ENCODE data around the gene OR1K1.
A peak's percentile ranks its signal among the peaks of the same experiment; 100 is the strongest.
"Not testable (repeated sequence)": the region's sequence is repeated elsewhere in the genome, so short reads cannot be mapped to it uniquely, and the experiment has no call there.

The OR1K1 gene

DNA sequence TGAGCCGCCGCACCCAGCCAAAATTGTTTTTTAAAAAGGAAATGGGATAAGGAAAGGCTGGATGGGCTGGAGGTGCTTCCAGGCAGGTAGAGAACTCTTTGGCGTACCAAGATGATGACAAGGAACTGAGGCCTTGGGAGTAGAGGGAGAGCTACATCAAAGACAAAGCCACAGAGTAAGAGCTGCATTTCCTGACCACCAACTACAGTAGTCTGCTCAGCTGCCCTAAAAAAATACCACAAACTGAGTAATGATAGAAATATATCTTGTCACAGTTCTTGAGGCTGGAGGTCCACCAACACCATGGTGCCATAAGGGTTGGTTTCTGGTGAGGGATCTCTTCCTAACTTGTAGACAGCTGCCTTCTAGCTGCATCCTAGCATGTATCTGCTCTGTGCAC, 8.2 kb downstream of the OR1K1 start:
- H3K27ac ChIP-seq: no peak overlapping the region
- in situ Hi-C loops (cut with HindIII; ENCODE audit: low pct_ligation_motif_present, low sequenced_read_pairs): no loop called here
- no peak for DNase-seq
- H3K4me3 ChIP-seq (ENCODE audit: low read depth, low read length): no peak overlapping the region
- H3K36me3 ChIP-seq (replicated peaks): no peaks in the 10 kb centered on the region
- no peak for TF ChIP-seq CTCF (IDR thresholded peaks at IDR 0.05; ENCODE audit: low read depth, low read length, missing control alignments)
- no peaks in the 10 kb centered on the region for H3K27me3 ChIP-seq (replicated peaks)

- H3K27me3 ChIP-seq (replicated peaks); in situ Hi-C loops (cut with HindIII; ENCODE audit: low pct_ligation_motif_present, low sequenced_read_pairs); DNase-seq; H3K27ac ChIP-seq; H3K36me3 ChIP-seq (replicated peaks); H3K4me3 ChIP-seq (ENCODE audit: low read depth, low read length): not testable (repeated sequence)
Observed at GRCh38 chr9:122809261-122809660, 9.3 kb downstream of the OR1K1 start.

- in situ Hi-C loops (cut with HindIII; ENCODE audit: low pct_ligation_motif_present, low sequenced_read_pairs): no loop called here
- no peaks in the 10 kb centered on the region for H3K36me3 ChIP-seq (replicated peaks)
Observed at GRCh38 chr9:122810306-122810946, 10.5 kb downstream of the OR1K1 start.

DNA sequence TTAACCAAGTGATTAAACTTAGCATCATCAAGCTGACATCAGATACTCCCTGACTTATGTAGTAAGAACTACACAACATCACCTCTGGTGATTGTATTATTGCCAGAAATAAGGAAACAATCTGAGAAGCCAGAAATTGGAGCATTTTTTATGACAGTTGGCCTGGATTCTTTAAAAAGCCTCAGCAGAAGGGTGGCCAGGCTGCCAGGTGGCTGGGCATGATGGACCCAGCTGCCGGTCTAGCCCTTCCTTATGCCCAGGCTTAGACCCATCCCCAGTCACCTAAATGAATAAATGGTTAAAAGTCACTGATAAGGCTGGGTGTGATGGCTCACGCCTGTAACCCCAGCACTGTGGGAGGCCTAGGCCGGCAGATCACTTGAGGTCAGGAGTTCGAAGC, 12.8 kb downstream of the OR1K1 start:
- in situ Hi-C loops (cut with HindIII; ENCODE audit: low pct_ligation_motif_present, low sequenced_read_pairs): no loop called here
- DNase-seq: no peak
- Histone ChIP-seq H3K36me3 (replicated peaks) (no peaks in the 10 kb centered on the region), H3K27me3 (replicated peaks) (no peaks in the 10 kb centered on the region), H3K4me3 (ENCODE audit: low read depth, low read length) (no peak overlapping the region), H3K27ac (no peak overlapping the region)
- no peak for TF ChIP-seq CTCF (IDR thresholded peaks at IDR 0.05; ENCODE audit: low read depth, low read length, missing control alignments)

More at GRCh38 chr9:122810306-122810946, 10.5 kb downstream of the OR1K1 start:
- H3K27me3 ChIP-seq (replicated peaks): no peaks in the 10 kb centered on the region
- peak; percentile 64 for DNase-seq
- no peak overlapping the region for H3K4me3 ChIP-seq (ENCODE audit: low read depth, low read length)
- H3K27ac ChIP-seq: no peak overlapping the region
- TF ChIP-seq CTCF (IDR thresholded peaks at IDR 0.05; ENCODE audit: low read depth, low read length, missing control alignments): peak; percentile 73

GRCh38 chr9:122814545-122814944, 14.6 kb downstream of the OR1K1 start:
- Histone ChIP-seq H3K4me3 (ENCODE audit: low read depth, low read length) (no peak overlapping the region), H3K36me3 (replicated peaks) (no peaks in the 10 kb centered on the region), H3K27me3 (replicated peaks) (no peaks in the 10 kb centered on the region), H3K27ac (no peak overlapping the region)
- no peak for TF ChIP-seq CTCF (IDR thresholded peaks at IDR 0.05; ENCODE audit: low read depth, low read length, missing control alignments)
- in situ Hi-C loops (cut with HindIII; ENCODE audit: low pct_ligation_motif_present, low sequenced_read_pairs): no loop called here
- no peak for DNase-seq

DNA sequence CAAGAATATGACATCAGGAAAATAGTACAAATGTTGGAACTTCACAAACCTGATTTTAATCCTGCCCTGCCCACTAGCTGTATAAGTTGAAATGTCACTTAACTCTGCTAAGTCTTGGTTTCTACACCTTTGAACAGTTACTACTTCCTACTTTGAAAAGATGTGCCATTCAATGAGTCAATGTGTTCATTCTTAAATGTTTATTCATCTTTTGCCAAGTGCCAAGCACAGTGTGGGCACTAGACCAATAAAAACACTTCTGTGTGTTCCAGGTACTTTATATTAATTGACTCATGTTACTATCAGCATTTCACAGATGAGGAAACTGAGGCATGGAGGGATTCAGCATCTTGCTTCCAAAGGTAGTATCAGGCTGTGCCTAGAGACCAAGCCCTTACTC, 15.6 kb downstream of the OR1K1 start:
- in situ Hi-C loops (cut with HindIII; ENCODE audit: low pct_ligation_motif_present, low sequenced_read_pairs): no loop called here
- no peak for TF ChIP-seq CTCF (IDR thresholded peaks at IDR 0.05; ENCODE audit: low read depth, low read length, missing control alignments)
- Histone ChIP-seq H3K4me3 (ENCODE audit: low read depth, low read length) (no peak overlapping the region), H3K27ac (no peak overlapping the region), H3K36me3 (replicated peaks) (no peaks in the 10 kb centered on the region), H3K27me3 (replicated peaks) (no peaks in the 10 kb centered on the region)
- DNase-seq: no peak
